SK-N-SH treated with all-trans-retinoic acid at 6 μM for 48 hours (cell line): Measurements from ENCODE around the gene PCSK9.

ENCODE experiments used
- BACH2 ChIP-seq: fragments of 250-450 bp; sonication (Bioruptor Pico); IDR thresholded peaks from 2 replicates; pipeline ENCODE4 v1.9.0; 2021; ENCODE audit warnings: mild to moderate bottlenecking, borderline replicate concordance
- CSDC2 ChIP-seq: fragments of 250-450 bp; sonication (Bioruptor Pico); IDR thresholded peaks from 2 replicates; pipeline ENCODE4 v1.5.0; 2020; ENCODE audit warnings: mild to moderate bottlenecking, moderate library complexity
- ESRRG ChIP-seq: fragments of 250-450 bp; sonication (Bioruptor Pico); IDR thresholded peaks from 2 replicates; pipeline ENCODE4 v1.6.1; 2021; ENCODE audit warnings: mild to moderate bottlenecking
- OSR1 ChIP-seq: fragments of 250-450 bp; sonication (Bioruptor Pico); IDR thresholded peaks from 2 replicates; pipeline ENCODE4 v1.8.0; 2022; ENCODE audit warnings: moderate library complexity, mild to moderate bottlenecking, inconsistent platforms
- TCF4 ChIP-seq: fragments of 250-450 bp; sonication (Bioruptor Pico); IDR thresholded peaks from 2 replicates; pipeline ENCODE4 v1.8.0; 2021; ENCODE audit warnings: mild to moderate bottlenecking, moderate library complexity, borderline replicate concordance
- TF ChIP-seq, protein P1 (sequence below): fragments of 250-450 bp; sonication (Bioruptor Pico); IDR thresholded peaks from 2 replicates; pipeline ENCODE4 v1.5.1; 2020; ENCODE audit warnings: low read depth, mild to moderate bottlenecking, moderate library complexity
- TF ChIP-seq, protein P2 (sequence below): fragments of 250-450 bp; sonication (Bioruptor Pico); IDR thresholded peaks from 2 replicates; pipeline ENCODE4 v1.5.0; 2020; ENCODE audit warnings: mild to moderate bottlenecking, moderate library complexity
- TF ChIP-seq, protein P3 (sequence below): fragments of 250-450 bp; sonication (Bioruptor Pico); IDR thresholded peaks from 2 replicates; pipeline ENCODE4 v1.8.0; 2020; ENCODE audit warnings: mild to moderate bottlenecking, moderate library complexity, borderline replicate concordance

DNA sequence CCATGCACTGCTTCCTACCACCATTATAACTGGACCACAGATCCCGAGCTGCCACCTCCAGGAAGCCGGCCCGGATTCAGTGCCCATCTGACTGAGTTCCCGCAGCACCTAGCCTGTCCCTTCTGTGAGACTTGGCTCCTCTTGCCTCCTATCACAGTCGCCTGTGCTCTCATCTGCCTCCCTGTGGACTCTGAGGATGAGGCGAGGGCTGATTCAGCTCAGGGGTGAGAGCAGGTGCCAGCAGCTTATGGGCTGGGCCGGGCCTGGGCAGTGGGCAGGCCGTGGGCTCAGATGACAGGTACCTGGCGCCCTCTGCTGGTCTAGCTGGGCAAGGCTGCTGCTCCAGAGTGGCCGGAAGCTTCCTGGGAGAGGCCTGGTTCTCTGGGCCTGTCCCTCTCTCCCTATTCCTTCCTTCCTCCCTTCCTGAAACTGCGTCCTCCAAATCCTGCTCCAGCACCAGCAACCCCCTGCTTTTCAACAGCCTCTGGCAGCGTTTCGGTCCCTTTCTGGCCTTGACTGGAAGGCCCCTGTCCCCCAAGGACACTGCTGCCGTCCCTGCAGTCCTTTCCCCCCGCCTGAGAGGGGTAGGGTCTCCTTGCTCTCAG is 17.3 kb upstream of the PCSK9 start:
- TF ChIP-seq OSR1 (CRISPR knock-in tag): no peak
- TF ChIP-seq, protein P1, sequence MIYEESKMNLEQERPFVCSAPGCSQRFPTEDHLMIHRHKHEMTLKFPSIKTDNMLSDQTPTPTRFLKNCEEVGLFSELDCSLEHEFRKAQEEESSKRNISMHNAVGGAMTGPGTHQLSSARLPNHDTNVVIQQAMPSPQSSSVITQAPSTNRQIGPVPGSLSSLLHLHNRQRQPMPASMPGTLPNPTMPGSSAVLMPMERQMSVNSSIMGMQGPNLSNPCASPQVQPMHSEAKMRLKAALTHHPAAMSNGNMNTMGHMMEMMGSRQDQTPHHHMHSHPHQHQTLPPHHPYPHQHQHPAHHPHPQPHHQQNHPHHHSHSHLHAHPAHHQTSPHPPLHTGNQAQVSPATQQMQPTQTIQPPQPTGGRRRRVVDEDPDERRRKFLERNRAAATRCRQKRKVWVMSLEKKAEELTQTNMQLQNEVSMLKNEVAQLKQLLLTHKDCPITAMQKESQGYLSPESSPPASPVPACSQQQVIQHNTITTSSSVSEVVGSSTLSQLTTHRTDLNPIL: no peak
- TF ChIP-seq, protein P2, sequence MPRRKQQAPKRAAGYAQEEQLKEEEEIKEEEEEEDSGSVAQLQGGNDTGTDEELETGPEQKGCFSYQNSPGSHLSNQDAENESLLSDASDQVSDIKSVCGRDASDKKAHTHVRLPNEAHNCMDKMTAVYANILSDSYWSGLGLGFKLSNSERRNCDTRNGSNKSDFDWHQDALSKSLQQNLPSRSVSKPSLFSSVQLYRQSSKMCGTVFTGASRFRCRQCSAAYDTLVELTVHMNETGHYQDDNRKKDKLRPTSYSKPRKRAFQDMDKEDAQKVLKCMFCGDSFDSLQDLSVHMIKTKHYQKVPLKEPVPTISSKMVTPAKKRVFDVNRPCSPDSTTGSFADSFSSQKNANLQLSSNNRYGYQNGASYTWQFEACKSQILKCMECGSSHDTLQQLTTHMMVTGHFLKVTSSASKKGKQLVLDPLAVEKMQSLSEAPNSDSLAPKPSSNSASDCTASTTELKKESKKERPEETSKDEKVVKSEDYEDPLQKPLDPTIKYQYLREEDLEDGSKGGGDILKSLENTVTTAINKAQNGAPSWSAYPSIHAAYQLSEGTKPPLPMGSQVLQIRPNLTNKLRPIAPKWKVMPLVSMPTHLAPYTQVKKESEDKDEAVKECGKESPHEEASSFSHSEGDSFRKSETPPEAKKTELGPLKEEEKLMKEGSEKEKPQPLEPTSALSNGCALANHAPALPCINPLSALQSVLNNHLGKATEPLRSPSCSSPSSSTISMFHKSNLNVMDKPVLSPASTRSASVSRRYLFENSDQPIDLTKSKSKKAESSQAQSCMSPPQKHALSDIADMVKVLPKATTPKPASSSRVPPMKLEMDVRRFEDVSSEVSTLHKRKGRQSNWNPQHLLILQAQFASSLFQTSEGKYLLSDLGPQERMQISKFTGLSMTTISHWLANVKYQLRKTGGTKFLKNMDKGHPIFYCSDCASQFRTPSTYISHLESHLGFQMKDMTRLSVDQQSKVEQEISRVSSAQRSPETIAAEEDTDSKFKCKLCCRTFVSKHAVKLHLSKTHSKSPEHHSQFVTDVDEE (CRISPR knock-in tag): no peak
- TF ChIP-seq BACH2 (CRISPR knock-in tag): no peak
- no peak for TF ChIP-seq ESRRG
- TF ChIP-seq TCF4 (CRISPR knock-in tag): no peak
- TF ChIP-seq, protein P3, sequence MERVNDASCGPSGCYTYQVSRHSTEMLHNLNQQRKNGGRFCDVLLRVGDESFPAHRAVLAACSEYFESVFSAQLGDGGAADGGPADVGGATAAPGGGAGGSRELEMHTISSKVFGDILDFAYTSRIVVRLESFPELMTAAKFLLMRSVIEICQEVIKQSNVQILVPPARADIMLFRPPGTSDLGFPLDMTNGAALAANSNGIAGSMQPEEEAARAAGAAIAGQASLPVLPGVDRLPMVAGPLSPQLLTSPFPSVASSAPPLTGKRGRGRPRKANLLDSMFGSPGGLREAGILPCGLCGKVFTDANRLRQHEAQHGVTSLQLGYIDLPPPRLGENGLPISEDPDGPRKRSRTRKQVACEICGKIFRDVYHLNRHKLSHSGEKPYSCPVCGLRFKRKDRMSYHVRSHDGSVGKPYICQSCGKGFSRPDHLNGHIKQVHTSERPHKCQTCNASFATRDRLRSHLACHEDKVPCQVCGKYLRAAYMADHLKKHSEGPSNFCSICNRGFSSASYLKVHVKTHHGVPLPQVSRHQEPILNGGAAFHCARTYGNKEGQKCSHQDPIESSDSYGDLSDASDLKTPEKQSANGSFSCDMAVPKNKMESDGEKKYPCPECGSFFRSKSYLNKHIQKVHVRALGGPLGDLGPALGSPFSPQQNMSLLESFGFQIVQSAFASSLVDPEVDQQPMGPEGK (CRISPR knock-in tag): no peak
- no peak for TF ChIP-seq CSDC2 (CRISPR knock-in tag)
